NCI-H526 (cell line): ENCODE results near the gene LRIG1.

Experiments
- DNase-seq, 2 experiments: peaks; one replicate each; lab custom pipeline; 2025; lab: John Stamatoyannopoulos, UW

LRIG1 gene

DNA sequence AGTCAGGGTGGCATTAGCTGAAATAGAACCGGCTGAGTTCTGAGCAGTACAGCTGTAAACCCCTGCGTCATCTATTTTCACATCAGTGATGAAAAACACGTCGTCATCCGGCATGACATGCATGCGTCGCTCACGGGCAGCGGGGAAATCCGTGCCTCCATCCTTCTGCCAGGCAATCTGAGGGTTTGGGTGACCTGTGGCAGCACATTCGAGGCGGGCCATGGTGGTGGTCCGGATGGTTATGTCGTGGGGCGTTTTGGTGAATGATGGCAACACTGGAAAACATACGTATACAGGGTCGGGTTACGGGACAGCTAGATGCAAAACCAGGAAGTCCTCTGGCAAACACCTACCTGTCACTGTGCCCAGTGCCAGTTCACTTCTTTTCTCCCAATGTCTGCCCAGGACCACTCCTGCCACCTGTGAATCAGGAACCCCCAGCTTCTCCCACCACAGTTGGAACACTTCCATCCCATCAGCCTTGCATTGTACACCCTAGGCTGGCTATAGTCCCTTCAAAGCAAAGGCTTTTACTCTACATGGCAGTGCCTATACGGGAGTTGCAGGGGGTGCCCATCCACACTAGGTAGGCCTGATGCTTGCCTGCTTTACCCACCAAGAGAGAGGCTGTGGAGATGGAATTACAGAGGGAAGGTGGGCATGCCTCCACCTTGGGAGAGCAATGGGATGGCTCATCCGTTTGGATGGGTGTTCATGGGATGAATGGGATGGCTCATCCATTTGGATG is 116.7 kb downstream of the LRIG1 start:
- DNase-seq, result no peak

DNA sequence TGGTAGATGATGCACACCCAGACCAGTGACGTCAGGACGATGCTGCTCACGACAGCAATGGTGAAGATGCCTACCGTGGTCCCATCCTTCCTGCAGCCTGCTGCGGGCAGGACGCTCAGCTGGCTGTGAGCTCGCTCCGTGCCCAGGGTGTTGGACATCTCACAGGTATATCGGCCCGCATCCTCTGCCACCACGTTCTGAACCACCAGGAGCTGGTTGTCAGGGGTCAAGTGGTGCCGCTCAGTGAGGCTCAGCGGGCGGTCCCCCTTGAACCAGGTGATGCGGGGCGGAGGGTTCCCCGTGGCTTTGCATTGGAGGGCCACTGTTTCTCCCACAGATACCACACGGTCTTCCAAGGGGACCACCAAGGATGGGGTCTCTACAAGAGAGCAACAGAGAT is 117.8 kb downstream of the LRIG1 start:
- DNase-seq, result no peak

DNA sequence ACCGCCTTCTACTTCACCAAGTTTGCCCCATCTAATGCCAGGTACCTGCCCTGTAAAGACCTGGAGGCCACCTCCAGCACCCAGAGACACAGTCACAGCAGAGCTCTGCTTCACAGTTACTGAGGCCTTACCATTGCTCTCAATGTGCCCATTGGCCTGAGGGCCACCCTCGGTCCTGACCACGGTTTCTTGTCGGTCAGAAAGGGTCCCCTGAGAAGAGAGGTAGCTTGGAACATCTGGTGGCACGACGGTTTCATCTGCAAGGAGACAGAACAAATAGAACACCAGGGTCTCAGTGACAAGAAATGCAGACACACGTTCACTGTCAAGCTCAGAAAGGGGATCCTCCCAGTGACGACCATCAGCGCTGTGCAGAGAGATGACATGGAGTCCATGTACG is 118.7 kb downstream of the LRIG1 start:
- no peak for DNase-seq

GRCh38 chr3:66381626-66382025 is 119.2 kb downstream of the LRIG1 start:
- DNase-seq, result no peak

- DNase-seq, result no peak
Measured at GRCh38 chr3:66380200-66380932, 120.5 kb downstream of the LRIG1 start.

DNA sequence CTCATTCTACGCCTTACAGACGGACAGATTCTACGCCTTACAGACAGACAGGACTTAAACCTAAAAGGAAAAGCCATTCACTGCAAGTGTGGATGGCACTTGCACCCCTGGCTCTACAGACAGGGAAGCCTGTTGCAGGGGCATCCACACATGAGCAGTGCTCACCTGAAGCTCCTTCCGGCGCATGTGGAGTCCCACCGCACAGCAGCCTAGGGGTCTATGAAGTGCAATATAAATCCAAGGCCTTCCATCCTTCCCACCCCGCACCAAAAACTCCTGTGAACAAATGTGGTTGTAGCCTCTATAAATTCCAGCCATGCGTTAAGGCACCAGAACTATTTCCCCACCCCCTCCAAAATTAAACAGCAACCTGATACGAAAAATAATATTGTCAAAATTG is 121.3 kb downstream of the LRIG1 start:
- DNase-seq, result no peak

GRCh38 chr3:66378256-66378655 is 122.6 kb downstream of the LRIG1 start:
- peak in 1 of 2 experiments; percentile 18 for DNase-seq

- DNase-seq, result no peak
Measured at GRCh38 chr3:66377800-66378199, 123.0 kb downstream of the LRIG1 start.

- no peak for DNase-seq
Measured at GRCh38 chr3:66376568-66376967, 124.3 kb downstream of the LRIG1 start.

- DNase-seq, result peak; percentile 43 to 86
Measured at GRCh38 chr3:66372681-66373350, 128.0 kb downstream of the LRIG1 start.

DNA sequence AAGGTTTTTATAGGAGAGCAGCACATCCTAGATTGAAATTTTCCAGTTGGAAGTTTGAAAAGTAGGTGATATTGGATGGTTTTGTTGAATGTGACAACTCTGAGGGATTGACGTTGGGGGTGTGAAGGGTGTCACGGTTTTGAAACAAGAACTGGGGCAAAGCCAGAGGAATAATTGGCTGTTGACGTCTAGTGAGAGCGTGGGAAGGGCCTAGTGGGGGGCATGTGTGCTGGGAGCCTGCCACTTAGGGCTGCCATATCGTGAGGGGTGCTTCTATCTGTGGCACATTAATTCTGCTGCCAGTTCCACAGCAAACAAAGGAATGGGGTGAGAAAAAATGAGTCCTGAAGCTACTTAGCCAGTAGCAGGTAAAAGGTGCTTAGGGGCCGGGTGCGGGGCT is 129.4 kb downstream of the LRIG1 start:
- DNase-seq, result no peak

DNA sequence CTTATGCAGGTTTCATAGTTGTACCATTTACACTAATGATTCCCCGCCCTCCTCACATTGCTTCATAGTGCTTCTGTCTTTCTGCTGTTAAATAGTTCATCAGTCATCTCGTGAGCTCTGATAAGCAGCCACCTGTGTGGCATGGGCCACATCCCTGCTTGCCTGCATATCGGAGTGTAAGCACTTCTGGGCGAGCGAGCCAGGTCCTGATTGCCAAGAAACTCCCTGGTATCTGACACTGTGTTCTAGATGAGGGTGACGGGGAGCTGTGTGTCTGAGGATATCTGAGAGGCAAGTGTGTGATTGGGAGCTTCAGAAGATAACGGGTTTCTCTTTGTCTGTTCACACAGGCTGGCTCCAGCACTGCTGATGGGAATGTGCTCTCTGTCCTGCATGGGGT is 130.6 kb downstream of the LRIG1 start:
- DNase-seq, result no peak

DNA sequence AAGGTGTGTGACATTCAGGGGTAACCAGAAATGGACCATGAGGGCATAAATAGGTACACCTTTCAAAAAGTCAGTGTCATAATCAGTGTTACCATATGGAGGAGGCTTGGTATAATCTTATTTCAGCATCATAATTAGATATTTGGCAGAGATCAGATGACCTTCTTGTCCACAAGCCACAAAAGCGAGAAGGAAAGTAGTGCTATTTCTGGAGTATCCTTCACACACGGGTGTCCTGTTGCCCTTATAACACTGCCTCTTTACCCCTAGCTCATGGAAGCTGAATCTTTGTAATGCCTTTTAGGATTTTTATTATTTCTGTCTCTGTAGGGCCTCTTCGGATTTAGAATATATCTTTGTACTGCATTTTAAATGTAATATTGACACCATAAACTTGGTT is 132.8 kb downstream of the LRIG1 start:
- DNase-seq, result no peak

DNA sequence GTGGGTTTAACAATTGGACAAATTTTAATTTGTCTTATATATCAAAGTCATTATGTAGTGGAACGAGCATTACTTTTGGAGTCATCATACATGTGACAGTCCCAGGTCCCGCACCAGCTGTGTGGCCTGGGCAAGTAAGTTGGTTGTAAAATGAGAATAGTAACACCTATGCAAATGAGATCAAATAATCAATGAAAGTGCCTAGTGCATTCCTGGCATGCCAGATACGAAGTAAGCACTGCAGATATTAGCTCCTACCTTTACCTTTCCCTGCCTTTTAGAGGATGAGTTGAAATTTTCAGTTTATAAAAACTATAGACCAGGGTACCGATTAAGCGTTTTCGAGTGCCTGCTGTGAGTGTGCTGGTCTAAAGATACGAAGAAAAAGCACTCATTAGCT is 134.1 kb downstream of the LRIG1 start:
- peak in 1 of 2 experiments; percentile 11 for DNase-seq

GRCh38 chr3:66365080-66365479 is 135.7 kb downstream of the LRIG1 start:
- no peak for DNase-seq

- DNase-seq, result no peak
Measured at GRCh38 chr3:66363148-66363547, 137.7 kb downstream of the LRIG1 start.

DNA sequence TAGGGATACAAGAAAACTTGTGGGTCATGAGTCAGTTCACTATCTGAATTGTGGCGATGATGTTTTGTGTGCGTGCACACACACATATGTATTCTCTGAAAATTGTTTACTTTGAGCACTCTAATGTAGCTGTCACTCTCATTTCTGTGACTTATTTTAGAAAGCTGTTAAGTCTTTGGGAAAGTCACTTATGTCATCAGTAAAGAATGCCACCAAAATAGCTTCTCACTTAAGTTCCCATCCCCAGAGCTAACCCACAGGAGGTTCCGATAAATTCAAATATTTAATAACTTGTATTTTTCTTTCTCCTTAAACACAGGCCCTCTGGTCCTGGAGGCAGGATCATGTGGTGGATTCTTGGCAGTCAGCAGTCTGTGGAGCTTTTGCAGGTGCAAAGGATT is 138.3 kb downstream of the LRIG1 start:
- no peak for DNase-seq

DNA sequence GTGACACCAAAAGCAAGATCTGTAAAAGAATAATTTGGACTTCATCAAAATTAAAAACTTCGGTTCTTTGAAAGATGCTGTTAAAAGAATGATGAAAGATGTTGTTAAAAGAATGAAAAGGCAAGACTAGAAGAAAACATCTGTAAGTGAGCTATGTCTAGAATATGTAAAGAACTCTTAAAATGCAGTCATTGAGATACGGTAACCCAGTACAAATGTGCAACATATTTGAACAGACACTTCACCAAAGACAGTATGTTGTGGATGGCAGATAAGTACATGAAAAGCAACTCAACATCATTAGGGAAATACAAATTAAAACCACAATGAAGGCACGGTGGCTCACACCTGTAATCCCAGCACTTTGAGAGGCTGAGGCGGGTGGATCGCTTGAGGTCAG is 139.5 kb downstream of the LRIG1 start:
- DNase-seq, result no peak

DNA sequence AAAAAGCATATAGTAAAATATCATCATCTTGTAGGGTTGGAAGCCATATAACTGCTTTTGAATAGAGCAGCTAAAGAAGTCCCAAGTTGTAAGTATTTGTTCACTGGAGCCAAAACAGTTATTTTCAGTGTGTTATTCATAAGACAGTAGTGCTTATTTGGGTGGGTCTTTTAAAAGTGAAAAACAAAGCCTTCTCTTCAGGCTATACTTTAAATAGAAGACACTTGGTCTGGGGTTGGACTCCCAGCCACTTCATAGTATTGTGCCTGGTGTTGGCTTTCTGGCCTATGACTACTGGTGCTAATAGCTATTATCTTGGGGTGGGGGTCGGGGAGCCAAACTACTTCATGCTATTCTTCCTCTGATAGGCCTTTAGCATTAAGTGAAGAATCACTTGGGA is 144.8 kb downstream of the LRIG1 start:
- DNase-seq, result no peak

DNA sequence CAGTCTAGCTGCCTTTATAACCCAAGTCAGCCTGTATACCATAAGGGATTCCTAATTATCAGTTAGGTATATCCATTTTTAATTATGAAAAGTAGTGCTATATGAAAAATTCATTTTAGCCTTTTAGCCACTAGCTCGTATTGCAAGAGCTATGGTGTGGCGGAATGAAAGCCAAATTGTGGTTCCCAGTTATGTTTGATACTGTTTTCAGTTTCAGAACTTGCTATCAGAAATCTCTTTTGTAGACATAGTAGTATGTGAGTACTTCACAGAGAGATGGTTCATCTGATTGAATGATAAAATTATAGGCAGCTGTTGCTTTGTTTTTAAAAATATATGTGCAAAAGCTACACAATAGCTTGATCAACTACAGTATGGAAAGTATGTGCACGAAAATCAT is 145.4 kb downstream of the LRIG1 start:
- no peak for DNase-seq

DNA sequence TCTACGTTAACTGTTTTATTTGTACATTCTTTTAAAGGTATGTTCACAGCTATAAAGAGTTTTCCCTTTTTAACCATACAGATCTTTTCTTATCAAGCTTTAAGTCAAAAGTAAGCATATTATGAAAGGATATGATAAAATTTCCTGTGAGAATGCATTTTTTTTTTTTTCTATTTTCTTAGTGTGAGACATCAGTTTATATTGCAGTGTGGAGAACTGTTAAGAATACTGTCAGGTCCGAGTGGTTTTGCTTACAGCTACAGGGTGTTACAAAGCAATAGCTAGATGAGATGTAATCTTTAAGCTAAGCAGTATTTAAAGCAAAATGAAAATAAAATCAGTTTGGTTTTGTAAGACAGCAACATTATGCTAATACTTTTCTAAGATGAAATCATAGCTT is 146.8 kb downstream of the LRIG1 start:
- no peak for DNase-seq

DNA sequence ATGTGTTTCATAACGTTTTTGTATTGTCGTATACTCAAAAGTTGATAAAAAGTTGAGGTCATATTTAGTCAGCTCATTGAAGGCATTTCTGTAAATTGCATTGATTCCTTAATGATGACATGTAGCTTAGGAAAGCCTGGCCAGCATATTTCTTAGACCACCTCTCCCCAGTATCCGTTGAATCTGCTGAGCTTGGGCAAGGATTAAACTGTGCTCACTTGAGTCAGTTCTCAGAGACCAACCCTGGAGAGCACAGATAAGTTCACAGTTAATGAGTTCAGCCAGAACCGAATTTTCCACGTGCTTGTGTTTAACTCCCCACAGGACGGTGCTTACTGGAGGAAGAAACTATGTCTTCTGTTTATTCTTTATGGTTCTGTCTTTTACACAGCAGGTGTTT is 147.3 kb downstream of the LRIG1 start:
- no peak for DNase-seq

GRCh38 chr3:66353039-66353438 is 147.8 kb downstream of the LRIG1 start:
- no peak for DNase-seq
